Loucy (cell line): ENCODE results near the gene ALKBH3.

Source experiments
- H2AFZ ChIP-seq: fragments of 200-600 bp; sonication (generic); 2 replicates; pipeline ENCODE4 v1.6.0; 2016; ENCODE audit warnings: antibody characterized with exemption, mild to moderate bottlenecking, low read length, moderate library complexity
- H3F3A ChIP-seq: fragments of 200-600 bp; 2 replicates; pipeline ENCODE4 v1.6.0; 2016; ENCODE audit warnings: antibody characterized with exemption, low read depth, mild to moderate bottlenecking
- H3K27me3 ChIP-seq: fragments of 200-600 bp; sonication (generic); 2 replicates; pipeline ENCODE4 v1.6.1; 2014; ENCODE audit warnings: low read length, mild to moderate bottlenecking; ENCODE audit not compliant: insufficient read depth, poor library complexity, severe bottlenecking
- H3K36me3 ChIP-seq: fragments of 200-600 bp; sonication (generic); 2 replicates; pipeline ENCODE4 v1.6.1; 2016; ENCODE audit warnings: low read length; ENCODE audit not compliant: insufficient read depth
- H3K4me1 ChIP-seq: fragments of 200-600 bp; sonication (generic); 2 replicates; pipeline ENCODE4 v1.5.1; 2014; ENCODE audit warnings: low read length, mild to moderate bottlenecking; ENCODE audit not compliant: insufficient read depth, poor library complexity, severe bottlenecking
- H3K4me2 ChIP-seq: fragments of 200-600 bp; sonication (generic); 2 replicates; pipeline ENCODE4 v1.6.0; 2014; ENCODE audit warnings: antibody characterized with exemption, low read length, low read depth, mild to moderate bottlenecking; ENCODE audit not compliant: poor library complexity, severe bottlenecking
- H3K4me3 ChIP-seq: fragments of 200-600 bp; sonication (generic); 2 replicates; pipeline ENCODE4 v1.5.1; 2014; ENCODE audit warnings: low read length, mild to moderate bottlenecking, mixed read lengths; ENCODE audit not compliant: poor library complexity, severe bottlenecking
- H3K79me2 ChIP-seq: fragments of 200-600 bp; sonication (generic); 2 replicates; pipeline ENCODE4 v1.6.1; 2014; ENCODE audit warnings: low read length; ENCODE audit not compliant: insufficient read depth
- H3K9ac ChIP-seq: fragments of 200-600 bp; sonication (generic); 2 replicates; pipeline ENCODE4 v1.6.0; 2014; ENCODE audit warnings: mild to moderate bottlenecking, low read depth, low read length, moderate library complexity; ENCODE audit not compliant: poor library complexity, severe bottlenecking
- H3K9me2 ChIP-seq: fragments of 200-600 bp; sonication (generic); replicated peaks from 2 replicates; pipeline ENCODE4 v1.6.1; 2016; ENCODE audit warnings: low read depth, low read length, mixed read lengths
- H3K9me3 ChIP-seq: fragments of 200-600 bp; sonication (generic); 2 replicates; pipeline ENCODE4 v1.6.1; 2014; ENCODE audit warnings: mild to moderate bottlenecking, antibody characterized with exemption, low read length, low read depth; ENCODE audit not compliant: insufficient read depth
- H4K20me1 ChIP-seq: fragments of 200-600 bp; sonication (generic); 2 replicates; pipeline ENCODE4 v1.6.0; 2014; ENCODE audit warnings: antibody characterized with exemption, low read length, mild to moderate bottlenecking; ENCODE audit not compliant: insufficient read depth, poor library complexity, severe bottlenecking
- EZH2phosphoT487 ChIP-seq: fragments of 200-600 bp; IDR thresholded peaks from 2 replicates; pipeline ENCODE4 v1.6.1; 2018; ENCODE audit warnings: antibody characterized with exemption, mild to moderate bottlenecking, moderate library complexity, borderline replicate concordance
- TF ChIP-seq, protein P1 (sequence below): fragments of 200-600 bp; sonication (generic); conservative IDR thresholded peaks from 2 replicates; pipeline ENCODE4 v1.5.1; 2014; ENCODE audit warnings: mild to moderate bottlenecking, antibody characterized with exemption, low read length

The ALKBH3 gene

DNA sequence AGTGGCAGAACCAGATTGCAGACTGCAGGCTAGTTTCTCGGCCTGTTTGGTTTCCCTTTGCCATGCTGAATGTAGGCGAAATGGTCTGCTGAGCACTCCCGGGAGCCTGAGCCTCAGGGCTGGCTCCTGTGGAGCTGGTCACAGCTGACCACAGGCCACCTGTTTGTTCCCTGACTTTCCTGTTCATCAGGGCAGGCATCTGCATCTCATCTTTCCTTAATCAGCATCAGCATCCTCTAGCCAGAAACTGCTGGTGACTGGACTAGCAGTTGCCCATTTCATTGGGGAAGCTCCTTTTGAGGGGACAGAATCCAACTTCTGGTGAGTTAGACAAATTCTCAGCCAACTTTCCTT lies 41.6 kb downstream of the ALKBH3 start:
- Histone ChIP-seq H3K9ac (no peak overlapping the region), H3K4me2 (no peak overlapping the region), H3K79me2 (no peaks in the 10 kb centered on the region), H3F3A (no peaks in the 10 kb centered on the region), H2AFZ (no peak overlapping the region), H3K9me2 (no peaks in the 10 kb centered on the region), H3K4me1 (no peaks in the 10 kb centered on the region), H4K20me1 (no peaks in the 10 kb centered on the region), H3K4me3 (no peak overlapping the region), H3K36me3 (peaks cover 51% of the 10 kb centered on the region; the same call in 1 of the 2 replicates), H3K27me3 (no peaks in the 10 kb centered on the region), H3K9me3 (no peaks in the 10 kb centered on the region)
- no peak for TF ChIP-seq EZH2phosphoT487
- TF ChIP-seq, protein P1, sequence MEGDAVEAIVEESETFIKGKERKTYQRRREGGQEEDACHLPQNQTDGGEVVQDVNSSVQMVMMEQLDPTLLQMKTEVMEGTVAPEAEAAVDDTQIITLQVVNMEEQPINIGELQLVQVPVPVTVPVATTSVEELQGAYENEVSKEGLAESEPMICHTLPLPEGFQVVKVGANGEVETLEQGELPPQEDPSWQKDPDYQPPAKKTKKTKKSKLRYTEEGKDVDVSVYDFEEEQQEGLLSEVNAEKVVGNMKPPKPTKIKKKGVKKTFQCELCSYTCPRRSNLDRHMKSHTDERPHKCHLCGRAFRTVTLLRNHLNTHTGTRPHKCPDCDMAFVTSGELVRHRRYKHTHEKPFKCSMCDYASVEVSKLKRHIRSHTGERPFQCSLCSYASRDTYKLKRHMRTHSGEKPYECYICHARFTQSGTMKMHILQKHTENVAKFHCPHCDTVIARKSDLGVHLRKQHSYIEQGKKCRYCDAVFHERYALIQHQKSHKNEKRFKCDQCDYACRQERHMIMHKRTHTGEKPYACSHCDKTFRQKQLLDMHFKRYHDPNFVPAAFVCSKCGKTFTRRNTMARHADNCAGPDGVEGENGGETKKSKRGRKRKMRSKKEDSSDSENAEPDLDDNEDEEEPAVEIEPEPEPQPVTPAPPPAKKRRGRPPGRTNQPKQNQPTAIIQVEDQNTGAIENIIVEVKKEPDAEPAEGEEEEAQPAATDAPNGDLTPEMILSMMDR = no peak

DNA sequence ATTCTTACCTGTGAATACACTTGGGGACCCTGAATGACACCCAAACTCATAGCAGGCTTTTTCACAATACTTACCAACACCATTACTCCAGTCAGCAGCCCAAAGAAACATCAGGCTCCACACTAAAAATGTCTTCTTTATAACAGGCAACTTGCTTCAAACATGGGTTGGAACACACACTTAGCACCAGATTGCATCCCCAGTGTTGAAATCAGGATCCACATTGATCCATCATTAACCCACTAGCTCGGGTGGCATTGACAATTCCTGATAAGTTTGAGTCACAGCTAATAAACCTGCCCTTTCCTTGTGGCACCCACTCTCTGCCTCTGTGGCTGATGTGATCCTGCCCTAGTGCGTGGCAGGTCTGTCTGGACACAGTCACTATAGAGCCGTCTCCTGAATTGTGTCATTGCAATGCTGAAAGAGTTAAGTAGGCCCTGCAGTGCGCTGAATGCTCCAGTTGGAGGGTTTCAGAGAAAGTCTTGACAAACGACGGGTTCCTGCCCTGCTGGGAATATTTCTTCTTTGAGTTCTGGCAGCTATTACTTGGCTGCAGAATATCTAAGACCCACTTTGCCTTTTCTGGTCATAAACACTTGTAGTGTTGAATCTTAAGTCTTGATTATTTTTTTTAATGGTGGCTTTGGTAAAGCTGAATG lies 42.2 kb downstream of the ALKBH3 start:
- no peaks in the 10 kb centered on the region for H3K4me1 ChIP-seq
- H2AFZ ChIP-seq = no peak overlapping the region
- no peak overlapping the region for H3K4me3 ChIP-seq
- H4K20me1 ChIP-seq = no peaks in the 10 kb centered on the region
- H3K4me2 ChIP-seq = no peak overlapping the region
- no peaks in the 10 kb centered on the region for H3K9me2 ChIP-seq
- TF ChIP-seq EZH2phosphoT487 = no peak
- TF ChIP-seq, protein P1 = no peak
- no peaks in the 10 kb centered on the region for H3K9me3 ChIP-seq
- H3K9ac ChIP-seq = no peak overlapping the region
- H3F3A ChIP-seq = no peaks in the 10 kb centered on the region
- H3K79me2 ChIP-seq = no peaks in the 10 kb centered on the region
- peaks cover 46% of the 10 kb centered on the region; the same call in 1 of the 2 replicates for H3K36me3 ChIP-seq
- H3K27me3 ChIP-seq = no peaks in the 10 kb centered on the region

DNA sequence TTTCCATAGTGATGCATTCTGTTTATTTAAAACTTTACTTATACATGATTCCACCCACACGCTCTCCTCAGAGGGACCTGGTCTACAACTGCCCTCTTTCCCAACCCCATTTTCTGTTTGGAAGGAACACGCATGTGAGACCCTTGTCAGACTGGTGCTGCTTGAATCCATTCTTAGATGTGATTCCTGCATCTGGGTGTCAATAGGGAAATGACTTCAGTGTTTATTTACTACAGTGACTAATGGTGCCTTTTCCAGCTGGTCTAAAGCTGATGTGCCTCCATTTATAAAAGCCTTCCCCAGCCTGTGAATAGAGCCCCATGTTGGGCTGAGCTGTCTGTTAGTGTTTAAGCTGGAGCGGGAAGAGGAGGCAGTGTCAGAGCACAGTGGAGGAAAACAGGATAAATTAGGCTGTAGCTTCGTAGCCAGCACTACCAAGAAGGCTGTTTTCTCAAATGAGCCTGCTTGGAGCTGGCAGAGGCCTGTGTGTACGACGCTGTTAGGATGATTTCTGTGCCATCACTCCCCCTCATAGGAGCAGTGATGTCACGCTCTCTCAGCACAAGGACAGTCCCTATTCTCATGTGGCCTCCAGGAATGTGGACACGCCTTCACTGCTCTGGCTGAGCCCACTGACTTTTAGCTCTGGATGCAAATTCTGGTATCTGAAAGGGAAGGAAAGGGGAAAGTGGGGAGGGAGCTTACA lies 42.9 kb downstream of the ALKBH3 start:
- H3K36me3 ChIP-seq = peaks cover 39% of the 10 kb centered on the region; the same call in 1 of the 2 replicates

More for the DNA sequence above, 42.9 kb downstream of the ALKBH3 start:
- Histone ChIP-seq H3K4me1 (no peaks in the 10 kb centered on the region), H2AFZ (no peak overlapping the region), H3F3A (no peaks in the 10 kb centered on the region), H3K9me2 (no peaks in the 10 kb centered on the region), H4K20me1 (no peaks in the 10 kb centered on the region), H3K9me3 (no peaks in the 10 kb centered on the region), H3K79me2 (no peaks in the 10 kb centered on the region), H3K9ac (no peak overlapping the region), H3K4me2 (no peak overlapping the region), H3K27me3 (no peaks in the 10 kb centered on the region), H3K4me3 (no peak overlapping the region)
- TF ChIP-seq, protein P1 = no peak
- no peak for TF ChIP-seq EZH2phosphoT487
